ENCODE results near the gene MYH11.

DNA sequence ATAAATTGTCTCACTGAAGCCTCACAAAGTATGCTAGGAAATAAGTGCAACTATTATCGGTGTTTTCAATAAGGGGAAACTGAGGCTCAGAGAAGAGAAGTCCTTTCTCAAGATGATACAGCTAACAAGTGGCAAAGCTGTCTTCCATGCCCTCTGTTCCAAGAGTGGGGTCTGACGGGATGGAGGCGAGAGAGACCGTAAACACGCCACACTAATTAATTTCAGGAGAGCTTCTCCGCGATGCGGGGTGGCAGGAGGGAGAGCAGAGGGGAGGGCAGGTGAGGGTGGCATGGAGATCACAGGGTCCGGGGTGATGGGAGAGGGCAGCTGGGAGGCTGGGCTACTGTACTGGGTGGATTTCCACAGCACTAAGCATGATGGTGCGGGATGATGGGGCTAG, 80.3 kb downstream of the MYH11 start:
- TF ChIP-seq, protein P1, sequence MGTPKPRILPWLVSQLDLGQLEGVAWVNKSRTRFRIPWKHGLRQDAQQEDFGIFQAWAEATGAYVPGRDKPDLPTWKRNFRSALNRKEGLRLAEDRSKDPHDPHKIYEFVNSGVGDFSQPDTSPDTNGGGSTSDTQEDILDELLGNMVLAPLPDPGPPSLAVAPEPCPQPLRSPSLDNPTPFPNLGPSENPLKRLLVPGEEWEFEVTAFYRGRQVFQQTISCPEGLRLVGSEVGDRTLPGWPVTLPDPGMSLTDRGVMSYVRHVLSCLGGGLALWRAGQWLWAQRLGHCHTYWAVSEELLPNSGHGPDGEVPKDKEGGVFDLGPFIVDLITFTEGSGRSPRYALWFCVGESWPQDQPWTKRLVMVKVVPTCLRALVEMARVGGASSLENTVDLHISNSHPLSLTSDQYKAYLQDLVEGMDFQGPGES (IDR thresholded peaks at IDR 0.05), result no peak
- TF ChIP-seq, protein P2, sequence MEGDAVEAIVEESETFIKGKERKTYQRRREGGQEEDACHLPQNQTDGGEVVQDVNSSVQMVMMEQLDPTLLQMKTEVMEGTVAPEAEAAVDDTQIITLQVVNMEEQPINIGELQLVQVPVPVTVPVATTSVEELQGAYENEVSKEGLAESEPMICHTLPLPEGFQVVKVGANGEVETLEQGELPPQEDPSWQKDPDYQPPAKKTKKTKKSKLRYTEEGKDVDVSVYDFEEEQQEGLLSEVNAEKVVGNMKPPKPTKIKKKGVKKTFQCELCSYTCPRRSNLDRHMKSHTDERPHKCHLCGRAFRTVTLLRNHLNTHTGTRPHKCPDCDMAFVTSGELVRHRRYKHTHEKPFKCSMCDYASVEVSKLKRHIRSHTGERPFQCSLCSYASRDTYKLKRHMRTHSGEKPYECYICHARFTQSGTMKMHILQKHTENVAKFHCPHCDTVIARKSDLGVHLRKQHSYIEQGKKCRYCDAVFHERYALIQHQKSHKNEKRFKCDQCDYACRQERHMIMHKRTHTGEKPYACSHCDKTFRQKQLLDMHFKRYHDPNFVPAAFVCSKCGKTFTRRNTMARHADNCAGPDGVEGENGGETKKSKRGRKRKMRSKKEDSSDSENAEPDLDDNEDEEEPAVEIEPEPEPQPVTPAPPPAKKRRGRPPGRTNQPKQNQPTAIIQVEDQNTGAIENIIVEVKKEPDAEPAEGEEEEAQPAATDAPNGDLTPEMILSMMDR (IDR thresholded peaks at IDR 0.05 in 2 of 3, conservative IDR thresholded peaks at IDR 0.05 in 1 of 3; ENCODE audit: control insufficient read depth in 2 of 3, extremely low read depth in 1 of 3, insufficient read depth in 1 of 3, low read depth in 3 of 3, low read length in 3 of 3), result no peak
- TF ChIP-seq JUND (IDR thresholded peaks at IDR 0.05; ENCODE audit: low read depth, low read length) (no peak), LARP7 (IDR thresholded peaks at IDR 0.05) (no peak), SP1 (IDR thresholded peaks at IDR 0.05; ENCODE audit: low read depth, low read length) (no peak), POLR2AphosphoS5 (IDR thresholded peaks at IDR 0.05; ENCODE audit: low read length) (no peak), STAT3 (IDR thresholded peaks at IDR 0.05; ENCODE audit: low read depth, low read length) (no peak), KAT2A (conservative IDR thresholded peaks at IDR 0.05; ENCODE audit: control insufficient read depth, low read depth, low read length) (no peak), MEF2A (IDR thresholded peaks at IDR 0.05; ENCODE audit: insufficient read depth, low read depth, low read length) (no peak), KDM1A (IDR thresholded peaks at IDR 0.05; ENCODE audit: borderline replicate concordance) (no peak), YY1 (IDR thresholded peaks at IDR 0.05; ENCODE audit: low read depth, low read length) (no peak), EZH2 (IDR thresholded peaks at IDR 0.05; ENCODE audit: borderline replicate concordance, control insufficient read depth, low read depth, low read length) (no peak)
- TF ChIP-seq, protein P3, sequence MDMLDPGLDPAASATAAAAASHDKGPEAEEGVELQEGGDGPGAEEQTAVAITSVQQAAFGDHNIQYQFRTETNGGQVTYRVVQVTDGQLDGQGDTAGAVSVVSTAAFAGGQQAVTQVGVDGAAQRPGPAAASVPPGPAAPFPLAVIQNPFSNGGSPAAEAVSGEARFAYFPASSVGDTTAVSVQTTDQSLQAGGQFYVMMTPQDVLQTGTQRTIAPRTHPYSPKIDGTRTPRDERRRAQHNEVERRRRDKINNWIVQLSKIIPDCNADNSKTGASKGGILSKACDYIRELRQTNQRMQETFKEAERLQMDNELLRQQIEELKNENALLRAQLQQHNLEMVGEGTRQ (IDR thresholded peaks at IDR 0.05; ENCODE audit: borderline replicate concordance, low read depth, low read length), result no peak
